HL-60 (cell line): ENCODE results near the gene FRMD3.

Source experiments
- DNase-seq, 2 experiments: peaks; one replicate each; pipeline ENCODE4 v3.0.0-alpha.2; 2010 to 2020; ENCODE audit warnings: low read depth in 1 of 2, low spot score in 1 of 2
- H3K27ac ChIP-seq: fragments of 250-450 bp; sonication (Bioruptor Pico); replicated peaks from 2 replicates; pipeline ENCODE4 v1.5.1; 2020; ENCODE audit warnings: mild to moderate bottlenecking, moderate library complexity
- H3K27me3 ChIP-seq: fragments of 250-450 bp; sonication (Bioruptor Pico); 2 replicates; pipeline ENCODE4 v1.5.1; 2021; ENCODE audit warnings: mild to moderate bottlenecking, moderate library complexity; ENCODE audit not compliant: insufficient read depth, poor library complexity, severe bottlenecking
- H3K4me3 ChIP-seq: replicated peaks from 2 replicates; pipeline ENCODE4 v1.5.1; 2011; ENCODE audit warnings: mild to moderate bottlenecking, control low read depth, low read length; ENCODE audit not compliant: insufficient read depth
- CTCF ChIP-seq: IDR thresholded peaks from one replicate; pipeline ENCODE4 v1.5.1; 2011; ENCODE audit warnings: low read length, control low read depth, inconsistent platforms; ENCODE audit not compliant: insufficient read depth
- GABPA ChIP-seq: IDR thresholded peaks from 2 replicates; pipeline ENCODE4 v1.6.1; 2012; ENCODE audit warnings: low read depth
- POLR2AphosphoS5 ChIP-seq: IDR thresholded peaks from 2 replicates; pipeline ENCODE4 v1.6.1; 2012; ENCODE audit warnings: low read depth
- REST ChIP-seq: IDR thresholded peaks from 2 replicates; pipeline ENCODE4 v1.6.1; 2012; ENCODE audit warnings: low read depth; ENCODE audit not compliant: insufficient replicate concordance
- SPI1 ChIP-seq: IDR thresholded peaks from 2 replicates; pipeline ENCODE4 v1.6.1; 2012; ENCODE audit warnings: low read depth, mild to moderate bottlenecking, borderline replicate concordance

The FRMD3 gene

GRCh38 chr9:83449166-83449565 is 89.0 kb downstream of the FRMD3 start:
- H3K27me3 ChIP-seq: no peaks in the 10 kb centered on the region
- no peak for DNase-seq
- no peak overlapping the region for H3K27ac ChIP-seq
- no peak overlapping the region for H3K4me3 ChIP-seq
- no peak for TF ChIP-seq GABPA
- TF ChIP-seq SPI1: no peak
- no peak for TF ChIP-seq REST
- TF ChIP-seq CTCF: no peak

GRCh38 chr9:83448626-83449025 is 89.6 kb downstream of the FRMD3 start:
- H3K4me3 ChIP-seq: no peak overlapping the region
- DNase-seq: no peak
- H3K27me3 ChIP-seq: no peaks in the 10 kb centered on the region
- TF ChIP-seq REST (no peak), POLR2AphosphoS5 (no peak), SPI1 (no peak), CTCF (no peak), GABPA (no peak)
- no peak overlapping the region for H3K27ac ChIP-seq

- Histone ChIP-seq H3K27me3 (no peaks in the 10 kb centered on the region), H3K4me3 (no peak overlapping the region), H3K27ac (no peak overlapping the region)
- TF ChIP-seq POLR2AphosphoS5 (no peak), CTCF (no peak), REST (no peak), SPI1 (no peak), GABPA (no peak)
- DNase-seq: no peak
These were observed 90.8 kb downstream of the FRMD3 start for GRCh38 chr9:83447351-83447750.
